NT2/D1 (cell line): ENCODE measurements around the gene NOTCH1.

Source experiments
- SUZ12 ChIP-seq: IDR thresholded peaks from 2 replicates; pipeline ENCODE4 v1.6.1; 2011; ENCODE audit not compliant: insufficient read length, insufficient read depth; ENCODE audit errors: extremely low read depth
- YY1 ChIP-seq: IDR thresholded peaks from 2 replicates; pipeline ENCODE4 v1.6.1; 2011; ENCODE audit not compliant: insufficient read length, insufficient read depth
- ZNF274 ChIP-seq: IDR thresholded peaks from 2 replicates; pipeline ENCODE4 v1.6.1; 2011; ENCODE audit warnings: mild to moderate bottlenecking, low read depth, low read length

- TF ChIP-seq ZNF274 (no peak), SUZ12 (no peak), YY1 (no peak)
Measured at GRCh38 chr9:136546697-136547501, 1.1 kb upstream of the NOTCH1 start.
